Chondrocyte (in vitro differentiated cells): ENCODE results near the gene FAM53B. TPM values are rescaled to one million over a fixed set of nuclear protein-coding genes. Genes with fewer than 3 reads are reported as not detected.

Experiments used
- DNase-seq: peaks from one replicate; pipeline ENCODE4 v3.0.0; 2021; ENCODE audit warnings: mixed read lengths, low spot score
- H3K27ac Mint-ChIP-seq: one replicate; pipeline ENCODE4 v1.8.0; 2021; ENCODE audit warnings: mild to moderate bottlenecking, moderate library complexity, mixed read lengths; ENCODE audit not compliant: unreplicated experiment
- H3K27me3 Mint-ChIP-seq: 2 replicates; pipeline ENCODE4 v1.8.0; 2021; ENCODE audit warnings: low read depth, mixed read lengths
- H3K36me3 Mint-ChIP-seq: 2 replicates; pipeline ENCODE4 v1.8.0; 2021; ENCODE audit warnings: low read depth, mixed read lengths
- H3K4me1 Mint-ChIP-seq: 2 replicates; pipeline ENCODE4 v1.8.0; 2021; ENCODE audit warnings: low read depth, mild to moderate bottlenecking, mixed read lengths
- H3K4me3 Mint-ChIP-seq: one replicate; pipeline ENCODE4 v1.8.0; 2021; ENCODE audit warnings: mild to moderate bottlenecking, moderate library complexity, mixed read lengths; ENCODE audit not compliant: unreplicated experiment
- H3K9me3 Mint-ChIP-seq: 2 replicates; pipeline ENCODE4 v1.8.0; 2021; ENCODE audit warnings: low read depth, mixed read lengths
- total RNA-seq: library from RNA; stranded (reverse); gene quantifications from 3 replicates; pipeline ENCODE4 v1.2.1, GENCODE V29; 2021
- TF ChIP-seq, protein P1 (sequence below): fragments of 200-600 bp; sonication (generic); IDR thresholded peaks from 2 replicates; pipeline ENCODE4 v1.5.0; 2021; ENCODE audit warnings: antibody characterized with exemption, mild to moderate bottlenecking, moderate library complexity

The FAM53B gene
- total RNA-seq, 1 donor from 2014 or later: 16.1 TPM

DNA sequence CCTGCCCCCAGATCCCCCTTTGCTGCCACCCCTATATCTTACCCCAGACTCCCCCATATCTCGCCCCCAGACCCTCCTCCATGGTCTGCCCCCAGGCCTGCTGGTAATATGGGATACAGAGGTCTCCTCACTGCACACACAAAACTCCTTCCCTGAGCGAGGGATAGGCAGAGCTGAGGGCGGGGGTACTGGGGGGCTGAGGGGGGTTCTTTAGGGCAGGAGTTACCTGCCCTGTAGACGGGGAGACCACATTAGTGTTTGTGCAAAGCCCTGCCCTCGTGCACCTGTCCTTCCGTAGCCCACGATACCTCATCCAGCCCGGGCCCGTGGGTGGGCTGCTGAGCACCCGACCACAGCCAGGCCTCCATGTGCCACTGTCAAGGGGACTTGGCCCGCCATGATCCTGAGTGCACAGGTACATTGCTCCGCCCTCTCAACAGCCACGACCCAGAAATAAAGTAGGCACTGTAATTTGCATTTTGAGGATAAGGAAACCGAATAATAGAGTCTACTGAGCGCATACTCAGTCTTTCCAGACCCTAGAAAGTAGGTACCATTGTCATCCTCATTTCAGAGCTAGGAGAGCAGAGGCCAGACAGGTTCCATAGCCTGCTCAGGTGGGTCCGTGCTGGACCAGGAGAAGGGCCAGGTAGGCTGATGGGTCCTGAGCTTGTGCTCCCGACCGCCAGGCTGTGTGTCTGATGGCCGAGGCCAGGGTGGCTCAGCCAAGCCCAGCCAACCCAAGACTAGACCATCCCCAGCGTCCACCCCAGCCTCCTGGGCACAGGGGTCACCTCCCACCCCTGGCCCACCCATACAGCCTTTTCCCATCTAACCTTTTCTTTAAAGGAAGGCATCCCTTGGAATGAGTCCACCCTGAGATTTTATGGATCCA is 167.4 kb downstream of the FAM53B start:
- Mint-ChIP-seq H3K27me3 (peaks cover 4% of the 10 kb centered on the region), H3K4me3 (no peak overlapping the region), H3K36me3 (peaks cover 6% of the 10 kb centered on the region), H3K4me1 (no peaks in the 10 kb centered on the region), H3K27ac (no peak overlapping the region), H3K9me3 (peaks cover 11% of the 10 kb centered on the region)
- TF ChIP-seq, protein P1, sequence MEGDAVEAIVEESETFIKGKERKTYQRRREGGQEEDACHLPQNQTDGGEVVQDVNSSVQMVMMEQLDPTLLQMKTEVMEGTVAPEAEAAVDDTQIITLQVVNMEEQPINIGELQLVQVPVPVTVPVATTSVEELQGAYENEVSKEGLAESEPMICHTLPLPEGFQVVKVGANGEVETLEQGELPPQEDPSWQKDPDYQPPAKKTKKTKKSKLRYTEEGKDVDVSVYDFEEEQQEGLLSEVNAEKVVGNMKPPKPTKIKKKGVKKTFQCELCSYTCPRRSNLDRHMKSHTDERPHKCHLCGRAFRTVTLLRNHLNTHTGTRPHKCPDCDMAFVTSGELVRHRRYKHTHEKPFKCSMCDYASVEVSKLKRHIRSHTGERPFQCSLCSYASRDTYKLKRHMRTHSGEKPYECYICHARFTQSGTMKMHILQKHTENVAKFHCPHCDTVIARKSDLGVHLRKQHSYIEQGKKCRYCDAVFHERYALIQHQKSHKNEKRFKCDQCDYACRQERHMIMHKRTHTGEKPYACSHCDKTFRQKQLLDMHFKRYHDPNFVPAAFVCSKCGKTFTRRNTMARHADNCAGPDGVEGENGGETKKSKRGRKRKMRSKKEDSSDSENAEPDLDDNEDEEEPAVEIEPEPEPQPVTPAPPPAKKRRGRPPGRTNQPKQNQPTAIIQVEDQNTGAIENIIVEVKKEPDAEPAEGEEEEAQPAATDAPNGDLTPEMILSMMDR: no peak
- DNase-seq: peak; percentile 74

DNA sequence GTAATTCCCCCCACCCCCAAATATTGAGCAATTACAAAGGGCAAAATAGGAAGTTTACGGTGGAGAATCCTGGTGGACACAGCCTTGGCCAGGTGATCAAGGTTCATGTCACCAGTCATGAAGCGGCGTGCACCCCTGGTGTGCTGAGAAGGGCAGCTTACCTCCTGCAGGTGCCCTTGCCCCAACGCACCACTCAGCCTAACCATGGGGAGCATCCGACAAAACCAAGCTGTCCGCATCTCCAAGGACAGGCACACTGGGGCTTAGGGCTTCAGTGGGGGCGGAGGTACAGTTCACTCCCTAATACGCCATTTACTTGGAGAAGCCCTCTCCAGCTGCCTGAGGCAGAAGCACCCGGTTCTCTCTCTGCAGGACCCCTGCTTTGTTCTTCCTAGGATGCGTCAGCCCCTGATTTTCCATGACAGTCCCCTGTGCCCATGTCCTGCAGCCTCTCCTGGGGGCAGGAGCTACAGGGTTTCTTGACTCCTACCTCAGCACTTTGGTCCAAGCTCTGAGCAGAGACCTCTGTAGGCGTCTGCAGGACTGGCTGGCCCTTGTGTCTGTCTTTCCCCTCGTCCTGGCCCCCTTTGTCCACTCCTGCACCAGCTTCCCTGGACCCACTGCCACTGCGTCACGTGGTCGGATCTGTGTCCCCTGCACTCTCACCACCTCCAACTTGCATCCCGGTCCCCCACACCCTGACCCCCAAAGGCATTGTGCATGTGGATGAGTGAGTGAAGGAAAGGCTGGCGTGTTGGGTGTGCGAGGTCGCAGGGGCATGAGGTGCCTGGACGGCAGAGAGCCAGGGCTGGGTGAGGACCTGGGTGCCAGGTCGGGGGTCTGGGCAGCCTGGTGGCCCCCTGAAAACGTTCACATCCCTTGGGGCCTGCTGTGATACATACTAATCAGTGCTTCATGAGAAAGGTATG is 168.8 kb downstream of the FAM53B start:
- peak; percentile 79 for DNase-seq
- TF ChIP-seq, protein P1: no peak
- Mint-ChIP-seq H3K27ac (no peak overlapping the region), H3K9me3 (peaks cover 11% of the 10 kb centered on the region), H3K36me3 (peaks cover 6% of the 10 kb centered on the region), H3K27me3 (peaks cover 4% of the 10 kb centered on the region), H3K4me3 (no peak overlapping the region), H3K4me1 (no peaks in the 10 kb centered on the region)

GRCh38 chr10:124574456-124575070 is 169.6 kb downstream of the FAM53B start:
- Mint-ChIP-seq H3K36me3 (peaks cover 3% of the 10 kb centered on the region), H3K27me3 (peaks cover 4% of the 10 kb centered on the region), H3K4me1 (no peaks in the 10 kb centered on the region), H3K9me3 (peaks cover 5% of the 10 kb centered on the region), H3K27ac (no peak overlapping the region), H3K4me3 (no peak overlapping the region)
- TF ChIP-seq, protein P1: no peak
- DNase-seq: peak; percentile 82

DNA sequence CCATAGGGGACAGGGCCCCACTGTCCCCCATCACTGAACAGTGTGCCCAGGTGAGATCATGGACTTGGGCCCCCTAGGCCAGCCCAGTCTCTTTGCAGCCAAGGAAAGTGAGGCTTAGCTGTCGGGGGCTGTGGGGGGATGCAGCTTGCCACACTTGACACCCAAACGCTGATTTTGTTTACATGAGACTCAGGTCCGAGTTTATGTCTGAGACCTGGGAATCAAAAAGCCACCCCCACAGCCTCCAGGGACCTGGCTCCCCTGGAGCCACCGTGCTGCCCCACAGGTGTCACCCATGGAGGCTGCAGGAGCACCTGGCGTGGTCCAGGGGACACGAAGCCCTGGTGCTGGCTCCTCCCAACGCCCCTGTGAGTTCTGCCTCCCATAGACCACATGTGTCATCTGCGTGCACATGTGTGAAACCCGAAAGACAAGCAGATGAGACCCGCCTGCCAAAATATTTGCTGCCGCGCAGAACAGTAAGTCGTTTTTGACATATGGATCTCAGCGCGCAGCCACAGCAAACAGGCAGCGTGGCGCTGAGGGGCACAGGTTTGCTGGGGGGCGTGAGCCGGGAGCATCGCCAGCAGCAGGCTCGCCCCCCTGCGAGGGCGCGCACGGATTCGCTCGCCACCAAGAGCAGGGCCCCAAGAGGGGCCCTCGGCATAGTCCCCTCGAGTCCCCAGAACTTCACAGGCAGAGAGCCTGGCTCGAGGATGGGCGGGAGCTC is 170.3 kb downstream of the FAM53B start:
- Mint-ChIP-seq H3K36me3 (peaks cover 3% of the 10 kb centered on the region), H3K27ac (no peak overlapping the region), H3K9me3 (peaks cover 5% of the 10 kb centered on the region), H3K27me3 (peaks cover 4% of the 10 kb centered on the region), H3K4me3 (no peak overlapping the region), H3K4me1 (peaks cover 4% of the 10 kb centered on the region)
- peak; percentile 59 for DNase-seq
- TF ChIP-seq, protein P1: no peak
